HG02678 (cell line): ENCODE data around the gene PRDM16.

Source experiments
- ATAC-seq: cut with Tn5 transposase; IDR thresholded peaks from one replicate; pipeline ENCODE4 v1.9.1; 2021; ENCODE audit warnings: mild to moderate bottlenecking, moderate library complexity; ENCODE audit not compliant: unreplicated experiment

PRDM16 gene

DNA sequence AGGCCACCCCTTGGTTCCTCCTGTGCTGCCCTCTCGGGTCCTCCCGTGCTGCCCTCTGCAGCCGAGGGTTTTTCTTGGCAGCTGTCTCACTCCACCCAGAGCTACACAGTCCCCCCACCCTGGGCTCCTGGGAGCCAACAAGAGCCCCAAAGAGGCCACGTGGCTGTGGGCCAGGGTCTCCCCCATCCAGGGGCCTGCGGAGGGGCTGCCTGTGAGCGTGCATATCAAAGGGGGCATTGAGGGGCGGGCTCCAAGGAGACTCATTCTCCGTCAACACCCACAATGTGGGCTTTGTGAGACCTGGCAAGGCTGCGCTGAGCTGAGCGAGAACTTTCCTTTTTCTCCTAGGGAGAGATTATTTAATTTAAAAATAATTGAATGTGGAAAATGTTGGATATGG, 276.8 kb downstream of the PRDM16 start:
- ATAC-seq, result no peak

GRCh38 chr1:3346478-3346877, 277.5 kb downstream of the PRDM16 start:
- no peak for ATAC-seq

- no peak for ATAC-seq
Measured at GRCh38 chr1:3347257-3348020, 278.4 kb downstream of the PRDM16 start.

GRCh38 chr1:3348196-3348865, 279.3 kb downstream of the PRDM16 start:
- ATAC-seq, result no peak

DNA sequence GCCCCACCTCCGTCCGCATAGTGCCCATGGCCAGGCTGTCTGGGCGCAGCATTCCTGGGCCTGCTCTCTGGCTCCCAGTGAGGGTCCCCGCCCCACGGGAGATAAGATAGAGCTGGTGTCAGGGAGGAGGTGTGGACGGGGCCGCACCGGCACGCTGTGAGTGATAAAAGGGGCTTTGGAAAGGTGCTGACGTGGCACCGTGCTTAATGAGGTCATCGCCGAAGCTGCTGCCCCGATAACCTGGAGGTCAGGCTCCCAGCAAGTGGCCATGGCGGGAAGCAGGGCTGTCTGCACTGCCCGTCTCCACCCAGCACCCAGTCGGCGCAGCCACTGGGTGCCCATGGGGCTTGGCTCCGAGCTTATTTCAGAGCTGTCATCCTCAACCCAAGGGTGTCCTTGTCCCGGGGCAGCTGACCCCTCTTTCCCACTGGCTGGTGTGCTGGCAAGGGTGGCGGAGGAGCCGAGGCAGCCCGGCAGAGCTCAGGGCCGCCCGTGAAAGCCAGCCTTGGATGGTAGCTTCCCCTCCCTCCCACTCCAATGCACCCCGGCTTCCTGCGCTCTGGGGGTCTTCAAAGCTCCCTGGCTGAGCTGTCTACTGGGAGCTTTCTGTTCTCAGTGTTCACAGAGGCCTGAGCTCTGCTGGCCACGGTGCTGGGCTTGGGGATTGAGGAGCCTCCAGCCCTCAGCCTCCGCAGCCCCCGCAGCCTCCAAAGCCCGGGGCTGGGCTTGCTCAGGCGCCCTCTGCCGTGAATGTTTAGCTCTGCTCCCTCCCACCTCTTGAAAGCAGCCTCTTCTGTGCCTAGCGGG, 280.4 kb downstream of the PRDM16 start:
- no peak for ATAC-seq

GRCh38 chr1:3349968-3350299, 280.9 kb downstream of the PRDM16 start:
- no peak for ATAC-seq

DNA sequence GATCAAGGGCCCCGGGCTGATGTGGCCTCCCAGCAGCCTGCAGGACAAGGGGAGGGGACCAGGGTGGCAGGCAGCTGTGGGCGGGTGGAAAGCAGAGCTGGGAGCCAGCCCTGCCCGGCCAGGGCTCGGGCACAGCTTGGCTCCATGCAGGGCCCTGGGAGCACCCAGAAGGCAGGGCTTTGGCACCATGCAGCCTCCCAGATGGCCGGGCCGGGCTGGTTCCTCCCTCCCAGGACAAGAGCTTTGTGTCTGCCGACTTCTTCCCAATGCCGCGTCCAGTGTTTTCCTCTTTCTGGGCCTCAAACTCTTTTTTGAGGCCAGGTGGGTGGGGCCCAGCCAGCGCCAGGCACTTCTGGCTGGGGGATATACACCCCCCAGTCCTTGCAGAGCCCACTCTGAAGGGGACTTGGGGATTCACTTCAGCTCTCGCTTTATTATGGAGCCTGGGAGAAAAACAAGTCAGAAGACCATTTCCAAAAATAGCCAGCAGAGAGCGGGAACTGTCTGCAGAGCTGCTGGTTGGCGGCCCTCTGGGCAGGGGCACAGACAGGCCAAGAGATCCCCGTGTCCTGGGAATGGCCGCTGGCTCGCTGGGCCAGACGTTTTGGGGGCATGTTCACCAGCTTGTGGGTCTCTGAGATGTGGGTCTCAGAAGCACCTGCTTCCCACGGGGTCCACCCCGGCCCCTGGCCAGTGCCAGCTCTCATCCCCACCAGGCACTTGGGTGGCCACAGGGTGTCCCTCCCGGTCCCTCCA, 281.7 kb downstream of the PRDM16 start:
- no peak for ATAC-seq

DNA sequence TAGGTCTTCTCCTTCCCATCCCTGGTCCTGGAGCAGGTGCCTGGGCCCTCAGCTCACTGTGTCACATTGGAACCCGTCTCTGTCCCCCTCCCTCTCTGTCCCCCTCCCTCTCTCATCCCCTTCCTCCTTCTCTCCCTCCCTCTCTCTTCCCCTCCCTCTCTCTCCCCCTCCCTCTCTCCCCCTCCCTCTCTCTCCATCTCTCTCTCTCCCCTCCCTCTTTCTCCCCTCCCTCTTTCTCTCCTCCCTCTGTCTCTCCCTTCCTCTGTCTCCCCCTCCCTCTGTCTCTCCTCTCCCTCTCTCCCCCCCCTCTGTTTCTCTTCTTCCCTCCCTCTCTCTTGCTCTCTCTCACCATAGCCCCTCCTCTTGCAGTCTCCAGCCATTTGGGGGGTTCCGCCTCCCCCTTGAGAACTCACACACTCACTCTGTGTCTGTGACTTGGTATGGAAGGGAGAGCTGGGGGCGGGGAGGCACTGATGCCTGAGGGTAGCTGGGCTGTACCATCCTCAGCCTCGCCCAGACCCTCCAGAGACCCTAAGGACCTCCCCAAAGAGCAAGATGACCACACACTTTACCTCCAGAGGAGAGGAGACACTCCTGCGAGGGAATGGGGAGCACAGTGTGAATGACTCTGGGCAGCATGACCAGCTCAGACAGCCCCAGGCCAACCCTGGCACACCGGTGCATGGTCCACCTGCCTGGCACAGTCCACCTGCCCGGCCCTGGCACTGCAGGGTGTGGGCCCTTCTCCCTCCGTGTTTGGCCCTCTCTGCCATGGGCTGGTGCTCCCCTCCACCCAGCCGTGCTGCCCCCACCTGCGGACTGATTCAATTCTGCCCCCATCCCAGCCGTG, 282.7 kb downstream of the PRDM16 start:
- no peak for ATAC-seq

DNA sequence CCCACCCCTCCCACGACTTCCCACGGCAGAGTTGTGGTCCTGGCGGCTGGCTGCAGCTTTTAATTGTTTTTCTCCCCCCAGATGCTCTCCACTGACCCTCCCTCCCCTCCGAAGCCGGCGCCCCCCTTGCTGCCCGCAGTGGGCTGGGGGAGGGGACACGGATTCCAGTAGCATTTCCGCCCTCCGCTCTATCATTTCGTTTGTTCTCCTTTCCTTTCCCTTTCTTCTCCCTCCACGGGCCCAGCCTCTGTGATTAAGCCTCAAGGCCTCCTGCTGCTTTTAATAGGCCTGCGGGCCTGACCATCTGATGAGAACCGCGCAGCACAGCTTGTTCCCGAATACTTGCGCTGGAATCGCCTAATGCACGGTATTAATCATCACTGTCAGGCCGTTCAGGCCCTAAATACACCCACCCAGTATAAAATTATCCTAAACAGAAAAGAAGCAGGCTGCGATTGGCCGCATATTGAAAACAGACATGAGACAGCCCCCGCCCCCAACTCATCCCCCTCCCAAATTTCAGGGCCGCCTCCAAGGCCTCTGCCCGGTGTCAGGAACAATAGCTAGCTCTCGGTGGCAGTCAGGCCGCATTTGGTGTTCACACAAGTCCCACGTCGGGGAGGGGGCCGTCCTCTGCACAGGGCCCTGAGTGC, 283.4 kb downstream of the PRDM16 start:
- no peak for ATAC-seq

DNA sequence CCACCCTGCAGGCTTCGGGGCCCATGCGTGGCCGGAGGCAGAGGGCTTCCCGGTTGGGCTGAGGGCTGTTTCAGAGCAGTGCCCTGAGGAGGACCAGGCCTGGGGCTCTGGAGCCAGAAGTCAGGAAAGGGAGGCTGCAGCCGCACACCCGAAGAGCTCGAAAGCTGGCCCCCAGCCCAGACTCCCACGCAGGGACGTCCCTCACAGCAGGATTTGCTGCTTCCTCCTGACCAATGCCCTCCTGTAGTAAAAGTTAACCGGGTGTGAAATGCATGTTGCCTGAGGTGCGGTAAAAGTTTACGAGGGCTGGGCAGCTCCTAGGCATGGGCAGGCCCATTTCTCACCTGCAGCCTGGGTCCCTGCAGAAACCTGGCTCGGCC, 283.9 kb downstream of the PRDM16 start:
- ATAC-seq, result no peak

DNA sequence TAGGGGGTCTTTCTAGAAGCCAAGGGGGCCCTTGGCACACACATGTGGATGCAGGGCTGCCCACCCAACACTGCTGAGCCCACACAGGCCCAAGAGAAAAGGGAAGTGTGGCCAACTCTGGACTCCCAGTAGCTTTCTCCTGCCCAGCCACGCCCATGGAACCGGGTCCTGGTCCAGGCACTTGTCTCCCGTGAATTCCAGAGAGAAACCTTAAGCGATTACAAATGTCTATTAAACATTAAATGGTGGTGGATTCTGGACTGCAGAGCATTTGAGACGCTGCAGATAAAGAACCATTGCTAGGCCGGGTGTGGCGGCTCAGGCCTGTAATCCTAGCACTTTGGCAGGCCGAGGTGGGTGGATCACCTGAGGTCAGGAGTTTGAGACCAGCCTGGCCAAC, 284.9 kb downstream of the PRDM16 start:
- ATAC-seq, result no peak

DNA sequence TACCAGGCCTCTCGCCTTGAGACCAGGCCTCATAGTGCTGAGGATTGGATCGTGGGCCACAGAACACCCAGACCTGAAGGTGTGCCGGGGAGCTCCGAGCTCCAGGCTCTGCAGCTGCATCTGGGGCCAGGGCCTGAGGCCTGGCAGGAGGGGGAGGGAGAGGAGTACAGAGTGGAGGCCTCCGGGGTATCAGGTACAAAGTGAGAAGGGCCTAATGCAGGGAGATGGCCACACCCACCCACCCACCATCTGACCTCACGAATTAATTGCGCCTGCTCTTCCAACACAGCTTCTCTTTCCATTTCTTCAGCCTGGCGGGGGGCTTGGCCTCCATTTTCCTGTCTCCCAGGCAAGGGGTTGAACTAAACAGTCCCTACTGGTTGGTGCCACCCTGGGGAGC, 286.1 kb downstream of the PRDM16 start:
- ATAC-seq, result no peak

DNA sequence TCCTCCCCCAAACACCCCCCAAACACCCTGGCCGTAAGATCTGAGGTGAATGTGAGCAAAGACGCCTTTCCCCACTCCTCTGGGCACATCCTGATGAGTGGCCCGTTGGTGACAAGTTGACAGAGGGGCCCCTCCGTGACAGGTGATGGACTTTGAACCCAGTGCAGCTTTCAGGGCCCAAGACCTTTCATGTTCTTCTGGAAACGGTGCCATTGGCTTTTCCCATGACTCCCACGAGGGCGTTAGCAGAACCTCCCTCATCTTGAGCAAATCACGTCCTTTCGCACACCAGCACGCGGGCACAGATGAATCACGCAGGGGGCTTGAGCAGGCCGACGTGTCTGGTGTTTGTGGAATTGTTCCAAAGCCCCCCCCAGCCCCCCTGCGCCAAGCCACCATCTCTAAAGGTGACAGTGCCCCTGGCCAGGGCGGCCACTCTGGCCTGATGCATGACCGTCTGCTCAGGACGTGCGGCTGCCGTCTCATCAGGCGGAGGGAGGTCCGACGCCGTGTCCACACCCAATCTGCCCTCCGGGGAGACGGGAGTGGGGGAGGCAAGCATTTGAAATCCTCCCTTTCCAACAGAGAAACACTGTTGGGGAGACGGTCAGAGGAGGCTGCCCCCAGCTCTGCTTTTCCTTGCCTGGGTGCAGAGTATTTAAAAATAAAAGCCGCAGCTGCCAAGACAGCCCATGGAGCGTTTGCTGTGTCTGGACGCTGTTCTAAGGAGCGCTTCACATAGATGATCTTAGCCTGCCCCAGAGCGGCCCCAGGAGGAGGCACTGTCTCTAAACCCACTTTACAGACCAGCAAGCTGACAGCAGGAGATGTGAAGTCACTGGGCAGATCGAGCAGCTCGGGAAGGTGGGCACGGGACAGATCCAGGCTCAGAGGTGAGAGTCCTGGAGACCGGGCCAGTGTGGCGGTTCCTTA, 287.2 kb downstream of the PRDM16 start:
- no peak for ATAC-seq

GRCh38 chr1:3356827-3357460, 287.9 kb downstream of the PRDM16 start:
- no peak for ATAC-seq

DNA sequence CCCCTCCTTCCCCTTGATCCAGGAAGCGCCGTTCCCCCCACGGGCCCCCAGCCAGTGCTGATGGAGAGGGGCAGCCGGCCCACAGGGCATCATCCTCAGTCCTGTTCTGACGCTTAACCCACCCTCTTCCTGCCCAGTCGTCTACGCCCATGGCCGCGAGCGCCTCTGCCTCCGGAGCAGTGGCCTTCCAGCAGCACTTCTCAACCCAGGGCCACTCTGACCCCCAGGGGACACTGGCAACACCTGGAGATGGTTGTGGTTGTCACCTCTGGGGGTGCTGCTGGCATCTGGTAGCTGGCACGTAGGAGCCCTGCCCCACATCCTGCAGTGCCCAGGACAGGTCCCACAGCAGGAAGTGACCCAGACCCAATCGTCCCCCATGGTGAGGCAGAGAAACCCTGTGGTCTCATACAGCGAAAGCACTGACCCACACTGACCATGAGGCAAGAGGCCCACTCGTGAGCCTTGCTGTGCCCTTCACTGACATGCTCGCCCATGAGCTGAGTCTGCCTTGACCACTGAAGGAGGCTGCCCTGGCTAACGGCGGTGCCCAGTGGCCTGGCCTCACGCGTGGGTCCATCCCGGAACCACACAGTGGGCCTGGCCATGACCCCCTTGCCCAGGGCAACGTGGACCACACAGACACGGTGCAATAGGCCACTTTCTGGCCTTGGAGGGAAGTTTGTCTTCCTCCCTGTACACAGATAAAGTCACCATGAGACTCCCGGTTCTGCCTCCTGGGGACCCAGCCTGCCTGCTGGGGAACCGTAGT, 288.7 kb downstream of the PRDM16 start:
- no peak for ATAC-seq

DNA sequence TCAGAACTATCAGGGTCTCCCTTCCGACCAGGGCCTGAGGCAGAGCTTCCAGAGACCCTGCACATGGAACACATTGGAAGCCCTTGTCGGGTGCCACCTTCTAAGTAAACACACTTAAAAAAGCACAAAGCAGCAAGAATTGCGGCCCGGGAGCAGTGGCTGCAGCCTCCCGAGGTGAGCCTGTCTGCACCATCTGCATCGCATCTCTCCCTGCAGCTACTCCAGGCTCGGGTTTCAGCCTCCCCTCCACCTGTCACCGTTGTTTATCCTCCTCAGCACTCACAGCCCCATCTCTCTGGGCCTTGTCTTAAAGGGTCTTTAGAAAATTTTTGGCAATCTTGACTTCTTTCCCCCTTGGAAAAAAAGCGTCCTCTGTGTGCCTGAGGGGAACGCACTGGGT, 290.3 kb downstream of the PRDM16 start:
- no peak for ATAC-seq

- no peak for ATAC-seq
Measured at GRCh38 chr1:3359756-3360440, 290.9 kb downstream of the PRDM16 start.
